Measurements from ENCODE around the gene TGFB2.
"Not testable (repeated sequence)": the region's sequence is repeated elsewhere in the genome, so short reads cannot be mapped to it uniquely, and the experiment has no call there.

TGFB2 gene

DNA sequence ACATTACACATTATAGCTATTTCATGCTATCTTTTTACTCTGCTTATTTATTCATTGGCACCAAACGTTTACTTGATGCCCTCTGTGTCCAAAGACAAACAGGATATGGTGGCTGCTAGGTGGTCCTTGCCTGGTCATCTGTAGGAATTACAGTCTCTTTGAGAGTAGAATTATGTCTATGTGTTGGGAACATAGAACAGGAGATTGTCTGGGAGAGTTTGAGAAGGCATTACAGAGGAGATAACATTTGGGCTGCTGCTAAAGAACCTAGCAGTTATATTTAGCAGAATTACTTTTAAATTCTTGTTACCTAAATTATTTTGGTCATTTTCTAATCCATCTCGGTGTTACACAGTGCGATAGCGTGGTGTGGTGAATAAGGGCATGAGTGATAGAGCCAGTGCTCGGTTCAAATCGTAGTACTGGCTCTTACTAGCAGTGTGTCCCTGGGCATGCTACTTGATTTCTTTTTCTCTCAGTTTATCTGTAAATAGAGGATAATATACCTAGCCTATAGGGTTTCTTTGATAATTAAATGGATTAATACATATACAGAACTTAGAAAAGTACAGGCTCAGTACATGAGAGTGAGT is 39.6 kb upstream of the TGFB2 start:
- peaks cover 6% of the 10 kb centered on the region for H3K4me1 ChIP-seq (ENCODE audit: control insufficient read depth, insufficient read depth, low read length)
- 94 to 95% methylated on average over 6 of the region's 6 CpGs for WGBS, 2 experiments
- no peak overlapping the region for H3K4me3 ChIP-seq (ENCODE audit: insufficient read depth, low read depth, low read length)
- H3K27me3 ChIP-seq (ENCODE audit: control insufficient read depth, insufficient read depth, low read length, poor library complexity, severe bottlenecking): no peaks in the 10 kb centered on the region
- H3K36me3 ChIP-seq (ENCODE audit: control insufficient read depth, insufficient read depth, low read length): no peaks in the 10 kb centered on the region
- H3K27ac ChIP-seq (ENCODE audit: insufficient read depth, low read depth, low read length, poor library complexity, severe bottlenecking): no peak overlapping the region
- H3K9me3 ChIP-seq (ENCODE audit: control insufficient read depth, low read length): no peaks in the 10 kb centered on the region

DNA sequence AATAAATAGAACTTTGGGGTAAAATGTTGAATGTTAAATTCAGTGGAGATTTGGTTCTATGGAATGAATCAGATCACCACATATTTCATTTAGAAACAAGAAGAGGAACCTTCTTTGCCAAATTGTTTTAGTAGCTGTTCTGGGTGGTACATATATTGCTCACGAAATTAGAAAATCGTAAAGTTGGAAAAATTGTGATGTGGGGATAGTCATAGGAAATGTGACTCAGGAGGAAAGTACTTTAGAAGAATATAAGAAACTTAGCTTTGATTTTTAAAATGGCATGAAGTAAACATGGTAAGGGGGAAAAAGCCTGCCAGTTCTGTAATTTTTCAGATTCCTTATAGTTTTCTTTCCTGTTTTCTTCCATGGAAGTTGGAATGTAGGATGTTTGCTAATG is 32.6 kb upstream of the TGFB2 start:
- H3K27ac ChIP-seq (ENCODE audit: insufficient read depth, low read depth, low read length, poor library complexity, severe bottlenecking): no peak overlapping the region
- no peaks in the 10 kb centered on the region for H3K4me1 ChIP-seq (ENCODE audit: control insufficient read depth, insufficient read depth, low read length)
- WGBS, 2 experiments: 91 to 97% methylated on average over 2 of the region's 2 CpGs
- no peak overlapping the region for H3K4me3 ChIP-seq (ENCODE audit: insufficient read depth, low read depth, low read length)
- no peaks in the 10 kb centered on the region for H3K27me3 ChIP-seq (ENCODE audit: control insufficient read depth, insufficient read depth, low read length, poor library complexity, severe bottlenecking)
- H3K36me3 ChIP-seq (ENCODE audit: control insufficient read depth, insufficient read depth, low read length): no peaks in the 10 kb centered on the region
- no peaks in the 10 kb centered on the region for H3K9me3 ChIP-seq (ENCODE audit: control insufficient read depth, low read length)

DNA sequence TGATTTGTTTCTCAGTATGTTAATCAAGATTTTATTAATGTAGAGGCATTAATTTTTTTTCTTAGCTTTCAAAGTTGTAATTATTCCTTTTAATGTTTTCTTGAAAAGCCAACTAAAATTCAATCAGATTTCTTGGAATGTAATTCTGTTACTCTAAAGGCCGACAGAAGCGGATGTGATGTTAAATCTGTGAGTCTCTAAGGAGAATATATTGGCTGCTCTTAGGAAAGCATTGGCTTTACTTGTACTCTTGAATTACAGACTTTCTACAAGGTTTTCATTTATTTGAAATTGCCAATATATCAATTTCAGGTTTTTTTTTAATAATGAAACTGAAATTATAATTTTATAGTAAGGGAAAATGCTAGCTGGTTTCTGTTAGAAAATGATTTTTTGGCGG is 30.8 kb upstream of the TGFB2 start:
- Histone ChIP-seq H3K36me3 (ENCODE audit: control insufficient read depth, insufficient read depth, low read length) (no peaks in the 10 kb centered on the region), H3K4me1 (ENCODE audit: control insufficient read depth, insufficient read depth, low read length) (no peaks in the 10 kb centered on the region), H3K27ac (ENCODE audit: insufficient read depth, low read depth, low read length, poor library complexity, severe bottlenecking) (no peak overlapping the region), H3K9me3 (ENCODE audit: control insufficient read depth, low read length) (no peaks in the 10 kb centered on the region), H3K4me3 (ENCODE audit: insufficient read depth, low read depth, low read length) (no peak overlapping the region), H3K27me3 (ENCODE audit: control insufficient read depth, insufficient read depth, low read length, poor library complexity, severe bottlenecking) (no peaks in the 10 kb centered on the region)
- WGBS, 2 experiments: 93 to 98% methylated on average over 3 of the region's 3 CpGs

DNA sequence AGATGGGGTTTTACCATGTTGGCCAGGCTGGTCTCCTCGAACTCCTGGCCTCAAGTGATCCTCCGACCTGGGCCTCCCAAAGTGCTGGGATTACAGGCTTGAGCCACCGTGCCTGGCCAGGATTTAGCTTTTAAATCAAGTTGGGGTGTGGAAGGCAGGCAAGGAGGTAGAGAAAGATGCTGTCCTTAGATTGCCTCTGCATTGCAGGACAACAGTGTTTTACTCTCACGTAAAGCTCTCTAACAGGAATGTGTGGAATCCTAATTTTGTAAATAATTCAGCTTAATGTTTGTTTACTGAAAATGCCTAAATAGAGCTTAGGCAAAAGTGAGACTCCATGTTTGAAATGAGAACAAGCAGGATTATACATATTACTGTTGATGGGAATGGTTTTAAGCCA is 29.5 kb upstream of the TGFB2 start:
- Histone ChIP-seq H3K27ac (ENCODE audit: insufficient read depth, low read depth, low read length, poor library complexity, severe bottlenecking) (no peak overlapping the region), H3K27me3 (ENCODE audit: control insufficient read depth, insufficient read depth, low read length, poor library complexity, severe bottlenecking) (no peaks in the 10 kb centered on the region), H3K9me3 (ENCODE audit: control insufficient read depth, low read length) (no peaks in the 10 kb centered on the region), H3K4me3 (ENCODE audit: insufficient read depth, low read depth, low read length) (no peak overlapping the region), H3K36me3 (ENCODE audit: control insufficient read depth, insufficient read depth, low read length) (no peaks in the 10 kb centered on the region), H3K4me1 (ENCODE audit: control insufficient read depth, insufficient read depth, low read length) (no peaks in the 10 kb centered on the region)
- WGBS, 2 experiments: 87 to 92% methylated on average over 4 of the region's 4 CpGs

DNA sequence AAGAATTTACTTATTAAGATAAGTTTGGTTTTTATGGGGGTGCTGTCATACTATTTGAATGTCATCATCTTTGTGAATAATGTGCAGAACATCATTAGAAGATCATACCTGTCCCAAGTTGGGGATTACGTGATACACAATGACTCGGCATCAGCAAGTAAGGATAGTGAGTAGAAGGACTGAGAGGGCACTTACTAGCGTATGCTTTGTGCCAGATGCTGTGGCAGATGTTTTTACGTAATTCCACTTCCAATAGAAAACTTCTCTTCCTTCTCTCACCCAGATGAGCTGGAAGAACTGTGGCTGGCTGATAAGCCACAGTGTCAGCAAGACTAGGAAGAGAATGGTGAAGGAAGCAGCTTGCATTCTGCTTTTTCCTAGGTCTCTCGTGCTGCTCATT is 28.1 kb upstream of the TGFB2 start:
- H3K4me3 ChIP-seq (ENCODE audit: insufficient read depth, low read depth, low read length): no peak overlapping the region
- WGBS, 2 experiments: 94 to 99% methylated on average over 5 of the region's 5 CpGs
- H3K27ac ChIP-seq (ENCODE audit: insufficient read depth, low read depth, low read length, poor library complexity, severe bottlenecking): no peak overlapping the region
- H3K9me3 ChIP-seq (ENCODE audit: control insufficient read depth, low read length): no peaks in the 10 kb centered on the region
- H3K36me3 ChIP-seq (ENCODE audit: control insufficient read depth, insufficient read depth, low read length): no peaks in the 10 kb centered on the region
- H3K4me1 ChIP-seq (ENCODE audit: control insufficient read depth, insufficient read depth, low read length): no peaks in the 10 kb centered on the region
- H3K27me3 ChIP-seq (ENCODE audit: control insufficient read depth, insufficient read depth, low read length, poor library complexity, severe bottlenecking): no peaks in the 10 kb centered on the region

DNA sequence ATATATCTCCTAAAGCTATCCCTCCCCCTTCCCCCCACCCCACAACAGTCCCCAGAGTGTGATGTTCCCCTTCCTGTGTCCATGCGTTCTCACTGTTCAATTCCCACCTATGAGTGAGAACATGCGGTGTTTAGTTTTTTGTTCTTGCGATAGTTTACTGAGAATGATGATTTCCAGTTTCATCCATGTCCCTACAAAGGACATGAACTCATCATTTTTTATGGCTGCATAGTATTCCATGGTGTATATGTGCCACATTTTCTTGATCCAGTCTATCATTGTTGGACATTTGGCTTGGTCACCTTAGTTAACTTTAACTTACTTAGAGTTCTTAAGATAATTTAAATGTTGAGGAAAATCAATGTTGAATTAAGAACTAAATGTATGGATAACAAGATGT is 25.0 kb upstream of the TGFB2 start:
- not testable (repeated sequence) for H3K36me3 ChIP-seq (ENCODE audit: control insufficient read depth, insufficient read depth, low read length); H3K4me3 ChIP-seq (ENCODE audit: insufficient read depth, low read depth, low read length); H3K9me3 ChIP-seq (ENCODE audit: control insufficient read depth, low read length); H3K27me3 ChIP-seq (ENCODE audit: control insufficient read depth, insufficient read depth, low read length, poor library complexity, severe bottlenecking); H3K27ac ChIP-seq (ENCODE audit: insufficient read depth, low read depth, low read length, poor library complexity, severe bottlenecking); H3K4me1 ChIP-seq (ENCODE audit: control insufficient read depth, insufficient read depth, low read length)
- WGBS, 2 experiments: no CpG with 5 or more reads among the region's 3 CpGs

DNA sequence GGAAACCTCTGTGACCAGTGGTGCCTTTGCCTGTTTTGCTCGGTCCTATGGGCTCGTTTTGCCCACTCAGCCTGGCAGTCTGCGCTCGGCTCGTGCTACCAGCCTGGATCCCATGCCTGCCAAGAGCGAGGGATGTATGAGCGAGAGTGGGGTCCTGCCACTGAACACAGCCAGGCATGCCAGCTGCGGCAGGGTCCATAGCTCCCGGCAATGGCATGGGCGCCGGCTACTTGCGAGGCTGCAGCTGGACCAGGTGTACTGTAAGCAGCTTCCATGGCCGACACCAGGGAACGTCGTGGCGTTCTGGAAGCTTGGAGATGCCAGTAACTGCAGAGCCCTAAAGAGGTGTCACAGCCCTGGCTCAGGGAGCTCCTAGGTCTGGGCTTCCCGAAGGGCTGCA is 22.4 kb upstream of the TGFB2 start:
- Histone ChIP-seq H3K27ac (ENCODE audit: insufficient read depth, low read depth, low read length, poor library complexity, severe bottlenecking) (no peak overlapping the region), H3K36me3 (ENCODE audit: control insufficient read depth, insufficient read depth, low read length) (peaks cover 9% of the 10 kb centered on the region), H3K27me3 (ENCODE audit: control insufficient read depth, insufficient read depth, low read length, poor library complexity, severe bottlenecking) (no peaks in the 10 kb centered on the region), H3K9me3 (ENCODE audit: control insufficient read depth, low read length) (no peaks in the 10 kb centered on the region), H3K4me3 (ENCODE audit: insufficient read depth, low read depth, low read length) (no peak overlapping the region), H3K4me1 (ENCODE audit: control insufficient read depth, insufficient read depth, low read length) (no peaks in the 10 kb centered on the region)
- 96% methylated on average over 17 of the region's 17 CpGs for WGBS, 2 experiments

DNA sequence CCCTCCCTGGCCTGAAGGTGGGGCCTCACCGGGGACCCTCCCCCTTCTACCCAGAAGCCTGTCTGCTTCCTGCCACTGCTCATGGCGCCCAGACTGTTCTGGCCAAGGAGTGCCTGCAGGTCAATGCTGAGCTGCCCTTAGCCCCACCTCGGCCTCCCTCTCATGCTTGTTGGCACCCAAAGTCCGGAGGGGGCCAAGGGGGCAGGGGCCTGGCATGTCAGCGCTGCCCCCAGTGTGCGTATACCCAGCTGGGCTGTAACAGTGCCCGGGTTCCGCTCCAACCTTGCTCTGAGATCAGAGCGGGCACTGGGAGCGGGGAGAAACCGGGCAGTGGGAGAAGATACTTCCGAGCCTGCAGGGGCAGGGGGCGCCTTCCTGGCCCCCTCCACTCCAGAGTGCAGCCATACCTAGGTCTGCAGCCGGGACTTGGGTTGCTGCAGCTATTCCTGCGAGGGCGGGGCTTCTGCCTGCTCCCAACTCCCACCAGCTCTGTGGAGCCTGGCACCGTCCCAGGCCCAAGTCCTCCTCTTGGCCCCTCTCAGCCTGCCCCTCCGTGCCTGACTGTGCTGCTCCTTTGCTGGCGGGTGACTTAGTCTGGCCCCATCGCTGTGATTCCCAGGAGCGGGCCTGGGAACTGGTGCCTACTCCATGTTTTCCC is 21.4 kb upstream of the TGFB2 start:
- Histone ChIP-seq H3K36me3 (ENCODE audit: control insufficient read depth, insufficient read depth, low read length) (peaks cover 9% of the 10 kb centered on the region), H3K27me3 (ENCODE audit: control insufficient read depth, insufficient read depth, low read length, poor library complexity, severe bottlenecking) (no peaks in the 10 kb centered on the region), H3K4me3 (ENCODE audit: insufficient read depth, low read depth, low read length) (no peak overlapping the region), H3K9me3 (ENCODE audit: control insufficient read depth, low read length) (no peaks in the 10 kb centered on the region), H3K27ac (ENCODE audit: insufficient read depth, low read depth, low read length, poor library complexity, severe bottlenecking) (no peak overlapping the region), H3K4me1 (ENCODE audit: control insufficient read depth, insufficient read depth, low read length) (no peaks in the 10 kb centered on the region)
- 95 to 96% methylated on average over 21 of the region's 21 CpGs for WGBS, 2 experiments

DNA sequence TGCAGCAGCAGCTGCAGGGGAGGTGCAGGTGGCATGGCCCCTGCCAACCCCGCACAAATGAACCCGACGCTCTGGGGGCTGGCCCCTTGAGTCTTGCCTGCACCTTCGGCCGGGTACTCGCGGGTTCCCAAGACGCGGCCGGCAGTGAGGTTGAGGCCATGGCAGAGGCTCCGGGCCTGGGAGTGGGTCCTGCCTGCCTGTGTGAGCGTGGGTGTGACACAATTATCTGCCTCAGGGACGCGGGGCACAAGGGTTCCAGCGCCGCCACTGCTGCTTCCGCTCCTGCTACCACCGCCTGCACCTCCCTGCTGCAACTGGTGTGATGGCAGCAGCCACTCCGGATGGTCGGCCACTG is 20.9 kb upstream of the TGFB2 start:
- Histone ChIP-seq H3K4me1 (ENCODE audit: control insufficient read depth, insufficient read depth, low read length) (no peaks in the 10 kb centered on the region), H3K27me3 (ENCODE audit: control insufficient read depth, insufficient read depth, low read length, poor library complexity, severe bottlenecking) (no peaks in the 10 kb centered on the region), H3K27ac (ENCODE audit: insufficient read depth, low read depth, low read length, poor library complexity, severe bottlenecking) (no peak overlapping the region), H3K4me3 (ENCODE audit: insufficient read depth, low read depth, low read length) (no peak overlapping the region), H3K9me3 (ENCODE audit: control insufficient read depth, low read length) (no peaks in the 10 kb centered on the region), H3K36me3 (ENCODE audit: control insufficient read depth, insufficient read depth, low read length) (peaks cover 9% of the 10 kb centered on the region)
- WGBS, 2 experiments: 95 to 97% methylated on average over 20 of the region's 20 CpGs

DNA sequence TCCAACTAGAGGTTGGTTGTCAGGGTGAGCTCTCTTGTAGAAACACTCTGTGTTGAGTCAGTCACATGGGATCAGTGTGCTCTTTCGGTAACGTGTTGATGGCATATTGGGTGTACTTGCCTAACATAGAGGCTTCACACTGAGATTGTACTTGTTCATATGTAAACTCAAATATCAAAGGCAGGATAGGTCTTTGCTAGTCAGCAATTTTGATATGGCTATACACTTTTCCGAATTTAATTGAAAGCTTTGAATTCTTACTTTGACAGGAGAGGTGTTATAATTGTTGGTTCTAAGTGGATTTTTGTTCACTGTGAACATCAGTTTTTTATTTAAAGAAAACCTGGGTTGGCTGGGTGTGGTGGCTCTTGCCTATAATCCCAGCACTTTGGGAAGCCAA is 16.4 kb upstream of the TGFB2 start:
- Histone ChIP-seq H3K27ac (ENCODE audit: insufficient read depth, low read depth, low read length, poor library complexity, severe bottlenecking) (no peak overlapping the region), H3K4me1 (ENCODE audit: control insufficient read depth, insufficient read depth, low read length) (no peaks in the 10 kb centered on the region), H3K27me3 (ENCODE audit: control insufficient read depth, insufficient read depth, low read length, poor library complexity, severe bottlenecking) (no peaks in the 10 kb centered on the region), H3K4me3 (ENCODE audit: insufficient read depth, low read depth, low read length) (no peak overlapping the region), H3K36me3 (ENCODE audit: control insufficient read depth, insufficient read depth, low read length) (peaks cover 5% of the 10 kb centered on the region), H3K9me3 (ENCODE audit: control insufficient read depth, low read length) (no peaks in the 10 kb centered on the region)
- WGBS, 2 experiments: 94 to 97% methylated on average over 3 of the region's 3 CpGs
